Measurements from ENCODE around the gene STX10. TPM values are rescaled to one million over a fixed set of nuclear protein-coding genes. Genes with fewer than 3 reads are reported as not detected.
"Not testable (repeated sequence)": the region's sequence is repeated elsewhere in the genome, so short reads cannot be mapped to it uniquely, and the experiment has no call there.

Gene STX10
- polyA plus RNA-seq, 10 donors, result 26.7 to 53.3 (median 33.2) TPM

GRCh38 chr19:13149173-13149627, 975 bp downstream of the STX10 start:
- not testable (repeated sequence) for DNase-seq

GRCh38 chr19:13146763-13147563, 3.2 kb downstream of the STX10 start:
- DNase-seq, result no peak

GRCh38 chr19:13139633-13140311, 10.4 kb downstream of the STX10 start:
- DNase-seq, result no peak

GRCh38 chr19:13138916-13139198, 11.3 kb downstream of the STX10 start:
- DNase-seq, result no peak

- DNase-seq, result no peak
Observed at GRCh38 chr19:13138171-13138915, 11.8 kb downstream of the STX10 start.

GRCh38 chr19:13137290-13137794, 12.8 kb downstream of the STX10 start:
- DNase-seq, result no peak

- DNase-seq, result no peak
Observed at GRCh38 chr19:13135068-13136062, 14.8 kb downstream of the STX10 start.

GRCh38 chr19:13134626-13135025, 15.5 kb downstream of the STX10 start:
- no peak for DNase-seq

GRCh38 chr19:13133241-13133870, 16.8 kb downstream of the STX10 start:
- DNase-seq, result no peak

GRCh38 chr19:13132471-13133180, 17.5 kb downstream of the STX10 start:
- no peak for DNase-seq

- no peak for DNase-seq
Observed at GRCh38 chr19:13130886-13131490, 19.2 kb downstream of the STX10 start.

GRCh38 chr19:13129384-13129783, 20.8 kb downstream of the STX10 start:
- no peak for DNase-seq

- DNase-seq, result no peak
Observed at GRCh38 chr19:13128583-13128982, 21.6 kb downstream of the STX10 start.

- no peak for DNase-seq
Observed at GRCh38 chr19:13127811-13128575, 22.2 kb downstream of the STX10 start.

- DNase-seq, result peak in 1 of 3 donors; percentile 26
Observed at GRCh38 chr19:13127051-13127450, 23.1 kb downstream of the STX10 start.

GRCh38 chr19:13122980-13123957, 26.9 kb downstream of the STX10 start:
- no peak for DNase-seq

GRCh38 chr19:13122275-13122878, 27.8 kb downstream of the STX10 start:
- DNase-seq, result no peak

Data from muscle of back (tissue), 11 donors.